K562 (cell line): ENCODE data around the gene TMCO1. TPM values are rescaled to one million over a fixed set of nuclear protein-coding genes. Genes with fewer than 3 reads are reported as not detected.
"Not testable (repeated sequence)": the region's sequence is repeated elsewhere in the genome, so short reads cannot be mapped to it uniquely, and the experiment has no call there.

Source experiments
- ATAC-seq: fragments of 200-7000 bp; cut with Tn5 transposase; 3 replicates; pipeline ENCODE4 v1.9.1; 2020; ENCODE audit warnings: moderate library complexity
- BruUV-seq: library from RNA; stranded (reverse); fragments of 400-500 nt; replicated peaks from 2 replicates; lab custom pipeline; 2021; lab: Mats Ljungman, UMichigan
- CTCF ChIA-PET: fragments of 300-600 bp; formaldehyde crosslinking; extraction: SDS; loops from one replicate; lab custom pipeline; 2021; ENCODE audit warnings: low intra/inter-chr PET ratio; lab: Yijun Ruan, JAX
- POLR2A ChIA-PET: fragments of 300-600, 350-650 bp; sonication (Branson Sonifier 250); formaldehyde crosslinking; extraction: SDS; loops from one replicate; lab custom pipeline; 2021; ENCODE audit warnings: antibody characterized with exemption, inconsistent platforms; lab: Yijun Ruan, JAX
- DNase-seq, 4 experiments: peaks; one replicate each; pipeline versions ENCODE4 v3.0.0 to v3.0.0-alpha.2; 2011 to 2018; ENCODE audit warnings: low spot score in 3 of 4, mixed read lengths in 3 of 4; ENCODE audit errors: extremely low read depth in 1 of 4
- FAIRE-seq: peaks from 2 replicates; lab custom pipeline; 2011; peaks lifted over from hg19 to GRCh38; lab: Jason Lieb, UNC
- H2AFZ ChIP-seq: 2 replicates; pipeline ENCODE4 v1.6.0; 2011; ENCODE audit warnings: low read depth, low read length, control low read depth, inconsistent platforms
- H3K27ac ChIP-seq: fragments of 200-600 bp; 3 replicates; pipeline ENCODE4 v1.8.0; 2011; ENCODE audit warnings: low read depth, mild to moderate bottlenecking, control low read depth, inconsistent platforms, low read length, moderate library complexity, mixed read lengths; ENCODE audit errors: extremely low read depth
- H3K27me3 ChIP-seq, 2 experiments: fragments of 300-600 bp in 1 of 2; 2 replicates in 1 of 2; 3 replicates in 1 of 2; pipeline versions ENCODE4 v1.6.0 to v1.8.0; 2011; ENCODE audit warnings: inconsistent platforms in 2 of 2, low read length in 2 of 2, mild to moderate bottlenecking in 1 of 2, mixed read lengths in 1 of 2, moderate library complexity in 1 of 2; ENCODE audit not compliant: control insufficient read depth in 2 of 2, insufficient read depth in 2 of 2
- H3K36me3 ChIP-seq: fragments of 300-600 bp; 3 replicates; pipeline ENCODE4 v1.8.0; 2011; ENCODE audit warnings: mild to moderate bottlenecking, low read length, inconsistent platforms; ENCODE audit not compliant: control insufficient read depth, insufficient read depth
- H3K4me1 ChIP-seq, 2 experiments: fragments of 200-600 bp in 1 of 2; replicated peaks in 1 of 2; 2 replicates in 1 of 2; 3 replicates in 1 of 2; pipeline versions ENCODE4 v1.5.1 to v1.8.0; 2011; ENCODE audit warnings: inconsistent platforms in 2 of 2, low read length in 2 of 2, mild to moderate bottlenecking in 1 of 2, mixed read lengths in 1 of 2, moderate library complexity in 1 of 2; ENCODE audit not compliant: control insufficient read depth in 2 of 2, insufficient read depth in 2 of 2
- H3K4me2 ChIP-seq: 2 replicates; pipeline ENCODE4 v1.6.1; 2011; ENCODE audit warnings: low read length, control low read depth, inconsistent platforms, mixed read lengths; ENCODE audit not compliant: insufficient read depth
- H3K4me3 ChIP-seq: fragments of 200-600 bp; sonication (generic), shearing (Covaris generic); 2 replicates; pipeline ENCODE4 v1.5.1; 2016; ENCODE audit warnings: control low read depth, inconsistent platforms
- H3K79me2 ChIP-seq: fragments of 200-600 bp; 3 replicates; pipeline ENCODE4 v1.8.0; 2011; ENCODE audit warnings: low read length, inconsistent platforms; ENCODE audit not compliant: control insufficient read depth, insufficient read depth
- H3K9ac ChIP-seq, 2 experiments: 2 replicates each; pipeline versions ENCODE4 v1.6.0 to v1.6.1; 2011; ENCODE audit warnings: low read depth in 2 of 2, low read length in 2 of 2, control low read depth in 1 of 2, inconsistent platforms in 1 of 2, mild to moderate bottlenecking in 1 of 2, mixed read lengths in 1 of 2; ENCODE audit not compliant: insufficient read depth in 1 of 2
- H3K9me1 ChIP-seq: one replicate; pipeline ENCODE4 v1.6.0; 2011; ENCODE audit warnings: inconsistent platforms, mild to moderate bottlenecking, low read length, moderate library complexity; ENCODE audit not compliant: control insufficient read depth, insufficient read depth
- H3K9me3 ChIP-seq: replicated peaks from 2 replicates; pipeline ENCODE4 v1.5.1; 2011; ENCODE audit warnings: low read depth, low read length, inconsistent platforms; ENCODE audit not compliant: control insufficient read depth, insufficient read depth
- H4K20me1 ChIP-seq: replicated peaks from 2 replicates; pipeline ENCODE4 v1.6.1; 2011; ENCODE audit warnings: low read length, inconsistent platforms, mixed read lengths; ENCODE audit not compliant: control insufficient read depth, insufficient read depth
- ATF3 ChIP-seq, 2 experiments: fragments of 450-650 bp in 1 of 2; sonication (generic) in 1 of 2; formaldehyde crosslinking in 1 of 2; IDR thresholded peaks in 1 of 2; conservative IDR thresholded peaks in 1 of 2; 2 replicates each; pipeline versions ENCODE4 v1.6.1 to v1.8.1; 2016 to 2023; ENCODE audit warnings: mild to moderate bottlenecking in 2 of 2, moderate library complexity in 2 of 2, inconsistent platforms in 1 of 2, missing genetic modification reagents in 1 of 2
- BCOR ChIP-seq: fragments of 450-650 bp; IDR thresholded peaks from 2 replicates; pipeline ENCODE4 v1.6.1; 2016
- CREB3L1 ChIP-seq: fragments of 450-650 bp; IDR thresholded peaks from 2 replicates; pipeline ENCODE4 v1.6.1; 2014; ENCODE audit warnings: low read depth, mild to moderate bottlenecking, moderate library complexity, borderline replicate concordance
- DEAF1 ChIP-seq: fragments of 450-650 bp; formaldehyde crosslinking; IDR thresholded peaks from 2 replicates; pipeline ENCODE4 v1.4.0; 2020; ENCODE audit warnings: mild to moderate bottlenecking, moderate library complexity
- NFIC ChIP-seq: fragments of 450-650 bp; IDR thresholded peaks from 2 replicates; pipeline ENCODE4 v1.6.1; 2017; ENCODE audit warnings: mild to moderate bottlenecking, inconsistent platforms
- WGBS: fragments of 100-300 bp; shearing (Covaris generic); methylation state at CpG from one replicate; pipeline ENCODE4 v1.1.6; 2016; ENCODE audit warnings: low coverage, mixed read lengths; ENCODE audit not compliant: insufficient coverage; ENCODE audit errors: missing lambda C conversion rate; 5-methylcytosine and 5-hydroxymethylcytosine counted together
- in situ Hi-C: fragments of 300-500 bp; cut with MboI; formaldehyde crosslinking; loops from 4 replicates; pipeline ENCODE4 v1.15.0; 2018; ENCODE audit warnings: inconsistent platforms, mixed read lengths
- intact Hi-C: fragments of 100-400 bp; cut with micrococcal nuclease; formaldehyde crosslinking; loops from 2 replicates; pipeline ENCODE4 v1.14.2; 2022
- polyA plus RNA-seq, 8 experiments: library from polyadenylated mRNA; depleted of rRNA in 4 of 8; stranded (reverse) in 5 of 8; unstranded in 3 of 8; fragments of >200 nt; fragmentation: Nextera tagmentation in 2 of 8; fragmentation: Illumina TruSeq in 1 of 8; extraction: Ambion mirVana in 2 of 8; extraction: Trizol in 1 of 8; gene quantifications; 2 replicates each; pipeline versions ENCODE4 v1.2.1 to v1.2.3, GENCODE V29; 2011 to 2014; ENCODE audit warnings: inconsistent platforms in 1 of 8, missing spikeins in 1 of 8
- total RNA-seq, 7 experiments: library from RNA; depleted of rRNA in 6 of 7; stranded (reverse); fragments of >200 nt in 6 of 7; fragmentation: Illumina TruSeq in 2 of 7; extraction: Trizol in 2 of 7; gene quantifications; 2 replicates each; pipeline versions ENCODE4 v1.2.1 to v1.2.3, GENCODE V29; 2011 to 2021; ENCODE audit warnings: low replicate concordance in 1 of 7

Gene TMCO1
- total and polyA plus RNA-seq, 9 of the 15 experiments (the other 6 are each of a cell fraction or from before 2014, with no cell fraction given) = 69.3 to 561 (median 175) TPM

GRCh38 chr1:165778197-165778596 is 9.5 kb upstream of the TMCO1 start:
- H3K27me3 ChIP-seq, H3K9ac ChIP-seq, H3K9me3 ChIP-seq, H3K79me2 ChIP-seq, CTCF ChIA-PET, DNase-seq, H3K36me3 ChIP-seq, H3K9me1 ChIP-seq, intact Hi-C loops, FAIRE-seq, H3K4me3 ChIP-seq, BruUV-seq, H3K4me1 ChIP-seq, H3K4me2 ChIP-seq, H2AFZ ChIP-seq, ATAC-seq, H4K20me1 ChIP-seq, H3K27ac ChIP-seq, in situ Hi-C loops: not testable (repeated sequence)
- TF ChIP-seq BCOR (peak; percentile 62), NFIC (peak; percentile 16; the same call in 1 of the 2 replicates)
- POLR2A ChIA-PET = interaction anchor here (0.6 kb wide), 1 partner anchor 9 kb away, joined by 3 read pairs; the partner anchor contains the start of gene TMCO1
- WGBS = 0% methylated on average over 2 of the region's 3 CpGs

- Histone ChIP-seq H4K20me1 (no peaks in the 10 kb centered on the region), H3K4me2 (peak overlapping the region; percentile 9; the same call in 1 of the 2 replicates), H3K27me3 (no peaks in the 10 kb centered on the region), H3K4me1 (peaks cover 14 to 18% of the 10 kb centered on the region in 2 experiments), H2AFZ (no peak overlapping the region), H3K4me3 (no peak overlapping the region), H3K9me1 (no peaks in the 10 kb centered on the region), H3K9me3 (no peaks in the 10 kb centered on the region), H3K9ac (no peak overlapping the region), H3K27ac (peak overlapping the region; percentile 9; the same call in 1 of the 3 replicates), H3K79me2 (peaks cover 23% of the 10 kb centered on the region), H3K36me3 (peaks cover 3% of the 10 kb centered on the region; the same call in 1 of the 3 replicates)
- BruUV-seq = no TSS peak
- intact Hi-C loops (no loop called here), in situ Hi-C loops (no loop called here)
- ChIA-PET CTCF (no interaction called here), POLR2A (no interaction called here)
- FAIRE-seq = peak; percentile 84
- DNase-seq = peak in 2 of 4 experiments; percentile 37 to 81
- 22% methylated on average over 9 of the region's 9 CpGs for WGBS
- ATAC-seq = peak; percentile 54
- TF ChIP-seq ATF3 (IDR thresholded peaks at IDR 0.05) = peak; percentile 71
- TF ChIP-seq ATF3 (CRISPR knock-in tag; conservative IDR thresholded peaks at IDR 0.05) = no peak
- TF ChIP-seq DEAF1 = no peak
- TF ChIP-seq CREB3L1 = no peak
Observed at GRCh38 chr1:165773324-165773965, 4.8 kb upstream of the TMCO1 start.
